Dendritic cell treated with granulocyte-macrophage colony-stimulating factor and Interleukin-4, amounts not matched to agents 40 ng/mL and 50 ng/mL, for 4 days (primary cell): Measurements from ENCODE around the gene DTWD2.

Experiments used
- H3K27ac Mint-ChIP-seq: one replicate; pipeline ENCODE4 v1.8.0; 2022; ENCODE audit warnings: mild to moderate bottlenecking, mixed read lengths
- H3K27me3 Mint-ChIP-seq: one replicate; pipeline ENCODE4 v1.8.0; 2022; ENCODE audit warnings: mild to moderate bottlenecking, mixed read lengths
- H3K36me3 Mint-ChIP-seq: one replicate; pipeline ENCODE4 v1.8.0; 2022; ENCODE audit warnings: low read depth, mixed read lengths
- H3K4me1 Mint-ChIP-seq: one replicate; pipeline ENCODE4 v1.8.0; 2022; ENCODE audit warnings: low read depth, mixed read lengths
- H3K4me3 Mint-ChIP-seq: one replicate; pipeline ENCODE4 v1.8.0; 2022; ENCODE audit warnings: mild to moderate bottlenecking, moderate library complexity, mixed read lengths
- H3K9me3 Mint-ChIP-seq: one replicate; pipeline ENCODE4 v1.8.0; 2022; ENCODE audit warnings: mixed read lengths
- intact Hi-C: fragments of 100-400 bp; cut with micrococcal nuclease; formaldehyde crosslinking; loops from one replicate; pipeline ENCODE4 v1.15.0; 2022

The DTWD2 gene

DNA sequence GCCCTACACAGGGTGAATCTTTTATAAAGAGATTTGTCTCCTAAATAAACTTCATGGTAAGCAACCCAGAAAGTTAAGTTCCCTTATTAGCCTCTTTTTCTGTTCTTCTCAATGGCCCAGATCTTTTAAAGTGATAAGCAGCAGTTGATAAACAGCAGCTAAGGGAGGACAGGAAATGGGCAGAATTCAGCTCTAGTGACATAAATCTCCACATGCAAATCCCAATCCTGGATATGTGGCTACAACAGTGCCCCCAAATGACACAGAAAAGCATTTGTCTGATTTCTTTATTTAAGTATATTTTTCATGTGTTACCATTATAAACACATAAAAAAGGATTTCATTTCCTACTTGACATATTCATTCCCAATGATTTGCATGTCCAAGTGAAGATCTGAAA, 199.0 kb downstream of the DTWD2 start:
- Mint-ChIP-seq H3K4me1 (peaks cover 5% of the 10 kb centered on the region), H3K27me3 (no peaks in the 10 kb centered on the region)

DNA sequence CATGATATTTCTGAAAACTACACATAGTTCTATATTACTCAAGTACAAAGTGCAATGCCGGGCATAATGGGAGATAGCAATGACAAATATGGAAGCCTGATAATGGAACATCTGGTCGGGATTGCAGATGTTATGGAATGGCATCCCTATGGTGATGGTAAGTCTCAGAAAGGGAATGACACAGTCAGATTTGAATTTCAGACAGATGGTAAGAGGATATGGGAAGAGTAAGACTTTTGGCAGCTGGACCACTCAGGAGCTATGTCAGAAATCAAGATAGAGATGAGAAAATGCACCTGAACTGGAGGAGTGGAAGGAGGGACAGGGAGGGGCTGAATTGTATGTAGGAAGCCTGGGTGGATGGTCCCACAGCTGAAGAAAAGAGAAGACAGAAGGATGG, 200.0 kb downstream of the DTWD2 start:
- no peaks in the 10 kb centered on the region for H3K9me3 Mint-ChIP-seq

More for the DNA sequence above, 199.0 kb downstream of the DTWD2 start:
- no peak overlapping the region for H3K4me3 Mint-ChIP-seq
- no peaks in the 10 kb centered on the region for H3K36me3 Mint-ChIP-seq
- intact Hi-C loops: no loop called here
- H3K27ac Mint-ChIP-seq: no peak overlapping the region
- H3K9me3 Mint-ChIP-seq: no peaks in the 10 kb centered on the region

More for the DNA sequence above, 200.0 kb downstream of the DTWD2 start:
- H3K27me3 Mint-ChIP-seq: no peaks in the 10 kb centered on the region
- no peak overlapping the region for H3K27ac Mint-ChIP-seq
- H3K36me3 Mint-ChIP-seq: no peaks in the 10 kb centered on the region
- H3K4me1 Mint-ChIP-seq: peaks cover 5% of the 10 kb centered on the region
- intact Hi-C loops: no loop called here
- no peak overlapping the region for H3K4me3 Mint-ChIP-seq
